CD4-positive, alpha-beta T cell (primary cell): ENCODE measurements around the gene MAU2. TPM values are rescaled to one million over a fixed set of nuclear protein-coding genes. Genes with fewer than 3 reads are reported as not detected.
A peak's percentile ranks its signal among the peaks of the same experiment; 100 is the strongest.
"Not testable (repeated sequence)": the region's sequence is repeated elsewhere in the genome, so short reads cannot be mapped to it uniquely, and the experiment has no call there.

Experiments used
- ATAC-seq: fragments of 200-7000 bp; cut with Tn5 transposase; one replicate; pipeline ENCODE4 v1.10.0; 2022; ENCODE audit warnings: mild to moderate bottlenecking; ENCODE audit not compliant: poor library complexity
- CTCF ChIA-PET: fragments of 350-600 bp; sonication (Branson Sonifier 250); formaldehyde crosslinking; loops from one replicate; lab custom pipeline; 2021; ENCODE audit warnings: antibody characterized with exemption, inconsistent platforms; lab: Charles Lee
- POLR2A ChIA-PET: fragments of 350-600 bp; sonication (Branson Sonifier 250); formaldehyde crosslinking; loops from one replicate; lab custom pipeline; 2021; ENCODE audit warnings: antibody characterized with exemption, inconsistent platforms; lab: Charles Lee
- DNase-seq, 14 experiments: peaks; one replicate each; pipeline ENCODE4 v3.0.0-alpha.2; 2013 to 2020; ENCODE audit warnings: mixed read lengths in 2 of 14
- H3K27ac ChIP-seq, 2 donors: one replicate each; pipeline versions ENCODE4 v1.5.1 to v1.7.0; 2013; ENCODE audit warnings: low read length in 2 of 2, low read depth in 1 of 2, mild to moderate bottlenecking in 1 of 2
- H3K27me3 ChIP-seq, 2 experiments: 1 replicate in 1 of 2; 2 replicates in 1 of 2; pipeline versions ENCODE4 v1.6.1 to v1.7.0; 2013; ENCODE audit warnings: low read length in 2 of 2, control low read depth in 1 of 2, mild to moderate bottlenecking in 1 of 2, moderate library complexity in 1 of 2; ENCODE audit not compliant: insufficient read depth in 2 of 2, control insufficient read depth in 1 of 2
- H3K36me3 ChIP-seq: one replicate; pipeline ENCODE4 v1.6.1; 2013; ENCODE audit warnings: low read length, control low read depth; ENCODE audit not compliant: insufficient read depth
- H3K4me1 ChIP-seq: one replicate; pipeline ENCODE4 v1.6.1; 2013; ENCODE audit warnings: low read length, control low read depth; ENCODE audit not compliant: insufficient read depth
- H3K4me3 ChIP-seq: one replicate; pipeline ENCODE4 v1.5.1; 2013; ENCODE audit warnings: mild to moderate bottlenecking, low read length, moderate library complexity
- H3K9me3 ChIP-seq, 2 experiments: 1 replicate in 1 of 2; 2 replicates in 1 of 2; pipeline versions ENCODE4 v1.6.1 to v1.7.0; 2013; ENCODE audit warnings: low read length in 2 of 2, mild to moderate bottlenecking in 2 of 2, control low read depth in 1 of 2, moderate library complexity in 1 of 2; ENCODE audit not compliant: control insufficient read depth in 1 of 2, insufficient read depth in 1 of 2
- H3K27ac Mint-ChIP-seq: one replicate; pipeline ENCODE4 v1.8.0; 2020; ENCODE audit warnings: mixed read lengths
- H3K27me3 Mint-ChIP-seq: one replicate; pipeline ENCODE4 v1.8.0; 2021; ENCODE audit warnings: mixed read lengths
- H3K36me3 Mint-ChIP-seq: one replicate; pipeline ENCODE4 v1.8.0; 2021; ENCODE audit warnings: low read depth, mixed read lengths
- H3K4me1 Mint-ChIP-seq: one replicate; pipeline ENCODE4 v1.8.0; 2021; ENCODE audit warnings: low read depth, mixed read lengths
- H3K4me3 Mint-ChIP-seq: one replicate; pipeline ENCODE4 v1.8.0; 2020; ENCODE audit warnings: mild to moderate bottlenecking, mixed read lengths
- H3K9me3 Mint-ChIP-seq: one replicate; pipeline ENCODE4 v1.8.0; 2020; ENCODE audit warnings: mixed read lengths
- intact Hi-C, 2 experiments: fragments of 100-400 bp; cut with DNase I in 1 of 2; cut with micrococcal nuclease in 1 of 2; formaldehyde crosslinking; loops; one replicate each; pipeline versions ENCODE4 v1.15.1 to v1.9.0; 2023 to 2025; cut with DNase I, micrococcal nuclease
- total RNA-seq, 174 experiments: library from RNA in 2 of 174; stranded (reverse) in 2 of 174; gene quantifications; one replicate each; pipeline ENCODE4 v1.2.3 and lab custom pipeline; 2021 to 2026
- TF ChIP-seq, protein P1 (sequence below): fragments of 200-600 bp; IDR thresholded peaks from one replicate; pipeline ENCODE4 v1.8.0; 2022; ENCODE audit warnings: antibody characterized with exemption, mild to moderate bottlenecking

Gene MAU2
- total RNA-seq, 2 experiments from 2014 or later, result 132 to 133 TPM

DNA sequence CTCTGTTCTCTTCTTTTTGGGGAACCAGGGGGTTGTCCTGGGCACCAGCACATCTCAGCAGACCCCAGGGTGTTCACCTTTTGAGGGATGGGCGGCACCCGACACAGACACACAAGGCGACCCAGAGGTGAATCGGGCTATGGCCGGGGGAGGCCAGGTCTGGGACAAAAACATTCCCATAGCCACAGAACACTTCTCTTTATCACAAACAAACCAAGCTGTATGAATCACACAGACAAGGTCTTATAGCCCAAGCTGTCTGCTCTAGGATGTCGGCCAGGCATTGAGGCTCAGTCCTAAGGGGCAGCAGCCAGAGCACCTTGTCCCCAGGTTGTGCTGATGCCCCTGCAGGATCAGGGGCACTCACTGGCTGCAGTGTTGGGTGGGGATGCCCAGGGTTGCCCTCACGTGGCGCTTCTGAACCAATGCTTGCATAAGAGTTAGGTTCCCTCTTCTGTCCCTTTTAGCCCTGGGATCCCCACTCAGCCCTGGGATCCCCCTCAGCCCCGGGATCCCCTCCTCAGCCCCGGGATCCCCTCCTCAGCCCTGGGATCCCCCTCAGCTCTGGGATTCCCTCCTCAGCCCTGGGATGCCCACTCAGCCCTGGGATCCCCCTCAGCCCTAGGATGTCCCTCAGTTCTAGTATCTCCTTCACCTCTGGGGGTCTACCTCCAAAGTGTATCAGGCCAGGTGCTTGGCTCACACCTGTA lies 26.9 kb downstream of the MAU2 start:
- ChIA-PET POLR2A (no interaction called here), CTCF (no interaction called here)
- intact Hi-C loops, result no loop called here
- Mint-ChIP-seq H3K27ac (no peak overlapping the region), H3K4me1 (no peaks in the 10 kb centered on the region), H3K9me3 (no peaks in the 10 kb centered on the region), H3K36me3 (peaks cover 70% of the 10 kb centered on the region), H3K4me3 (no peak overlapping the region), H3K27me3 (no peaks in the 10 kb centered on the region)
- Histone ChIP-seq H3K4me1 (no peaks in the 10 kb centered on the region), H3K36me3 (peaks cover 82% of the 10 kb centered on the region), H3K27ac (no peak overlapping the region), H3K9me3 (no peaks in the 10 kb centered on the region), H3K27me3 (no peaks in the 10 kb centered on the region), H3K4me3 (no peak overlapping the region)
- TF ChIP-seq, protein P1, sequence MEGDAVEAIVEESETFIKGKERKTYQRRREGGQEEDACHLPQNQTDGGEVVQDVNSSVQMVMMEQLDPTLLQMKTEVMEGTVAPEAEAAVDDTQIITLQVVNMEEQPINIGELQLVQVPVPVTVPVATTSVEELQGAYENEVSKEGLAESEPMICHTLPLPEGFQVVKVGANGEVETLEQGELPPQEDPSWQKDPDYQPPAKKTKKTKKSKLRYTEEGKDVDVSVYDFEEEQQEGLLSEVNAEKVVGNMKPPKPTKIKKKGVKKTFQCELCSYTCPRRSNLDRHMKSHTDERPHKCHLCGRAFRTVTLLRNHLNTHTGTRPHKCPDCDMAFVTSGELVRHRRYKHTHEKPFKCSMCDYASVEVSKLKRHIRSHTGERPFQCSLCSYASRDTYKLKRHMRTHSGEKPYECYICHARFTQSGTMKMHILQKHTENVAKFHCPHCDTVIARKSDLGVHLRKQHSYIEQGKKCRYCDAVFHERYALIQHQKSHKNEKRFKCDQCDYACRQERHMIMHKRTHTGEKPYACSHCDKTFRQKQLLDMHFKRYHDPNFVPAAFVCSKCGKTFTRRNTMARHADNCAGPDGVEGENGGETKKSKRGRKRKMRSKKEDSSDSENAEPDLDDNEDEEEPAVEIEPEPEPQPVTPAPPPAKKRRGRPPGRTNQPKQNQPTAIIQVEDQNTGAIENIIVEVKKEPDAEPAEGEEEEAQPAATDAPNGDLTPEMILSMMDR, result no peak
- DNase-seq (no peak), ATAC-seq (no peak)

DNA sequence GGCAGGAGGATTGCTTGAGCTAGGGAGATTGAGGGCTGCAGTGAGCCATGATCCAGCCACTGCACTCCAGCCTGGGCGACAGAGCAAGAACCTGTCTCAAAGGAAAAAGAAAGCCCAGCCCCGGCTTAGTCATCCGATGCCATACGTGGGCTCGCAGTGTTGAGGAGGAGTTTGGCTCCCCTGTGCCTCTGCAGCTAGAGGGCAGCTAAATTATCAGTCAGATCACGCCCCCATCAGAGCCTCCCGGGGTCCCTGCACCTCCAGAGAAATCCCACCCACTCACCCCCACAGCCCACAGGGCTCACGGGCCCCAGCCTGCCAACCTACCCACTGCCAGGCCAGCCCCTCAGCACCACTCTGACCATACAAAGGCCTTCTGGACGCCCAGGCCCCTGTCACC lies 27.6 kb downstream of the MAU2 start:
- Histone ChIP-seq H3K27ac (no peak overlapping the region), H3K36me3 (peaks cover 82% of the 10 kb centered on the region), H3K4me3 (no peak overlapping the region), H3K27me3 (no peaks in the 10 kb centered on the region), H3K9me3 (no peaks in the 10 kb centered on the region), H3K4me1 (no peaks in the 10 kb centered on the region)
- ATAC-seq, result no peak
- TF ChIP-seq, protein P1, result no peak
- DNase-seq, result no peak
- H3K4me3 Mint-ChIP-seq, result no peak overlapping the region
- ChIA-PET POLR2A (no interaction called here), CTCF (no interaction called here)
- no peaks in the 10 kb centered on the region for H3K9me3 Mint-ChIP-seq
- no peak overlapping the region for H3K27ac Mint-ChIP-seq
- no peaks in the 10 kb centered on the region for H3K27me3 Mint-ChIP-seq
- no peaks in the 10 kb centered on the region for H3K4me1 Mint-ChIP-seq
- intact Hi-C loops, result no loop called here
- H3K36me3 Mint-ChIP-seq, result peaks cover 69% of the 10 kb centered on the region

DNA sequence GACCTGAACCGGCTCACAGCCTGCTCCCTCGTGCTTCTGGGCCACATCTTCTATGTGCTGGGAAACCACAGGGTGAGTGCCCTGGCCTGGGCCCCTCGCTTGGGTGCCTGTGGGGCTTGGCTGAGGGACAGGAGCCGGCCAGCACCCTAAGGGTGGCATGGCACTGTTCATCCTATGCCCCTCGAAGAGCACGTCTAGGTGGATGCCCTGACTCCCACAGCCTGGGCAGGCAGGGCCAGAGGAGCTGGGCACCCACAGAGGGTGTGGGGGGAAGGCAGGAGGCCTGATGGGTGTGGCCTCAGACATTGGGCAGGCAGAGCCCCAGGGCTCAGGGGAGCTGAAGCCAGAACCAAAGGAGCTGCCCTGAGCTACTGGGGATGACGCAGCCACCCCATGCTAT lies 28.7 kb downstream of the MAU2 start:
- no peaks in the 10 kb centered on the region for H3K9me3 ChIP-seq
- Mint-ChIP-seq H3K9me3 (no peaks in the 10 kb centered on the region), H3K4me3 (no peak overlapping the region), H3K36me3 (peaks cover 71% of the 10 kb centered on the region), H3K27ac (no peak overlapping the region), H3K4me1 (no peaks in the 10 kb centered on the region), H3K27me3 (no peaks in the 10 kb centered on the region)
- ChIA-PET POLR2A (no interaction called here), CTCF (no interaction called here)
- H3K4me1 ChIP-seq, result no peaks in the 10 kb centered on the region
- H3K4me3 ChIP-seq, result no peak overlapping the region
- H3K27ac ChIP-seq, result no peak overlapping the region
- TF ChIP-seq, protein P1, result no peak
- H3K27me3 ChIP-seq, result no peaks in the 10 kb centered on the region
- intact Hi-C loops, result no loop called here
- peaks cover 84% of the 10 kb centered on the region for H3K36me3 ChIP-seq
- ATAC-seq (no peak), DNase-seq (peak in 1 of 14 experiments; percentile 17)

DNA sequence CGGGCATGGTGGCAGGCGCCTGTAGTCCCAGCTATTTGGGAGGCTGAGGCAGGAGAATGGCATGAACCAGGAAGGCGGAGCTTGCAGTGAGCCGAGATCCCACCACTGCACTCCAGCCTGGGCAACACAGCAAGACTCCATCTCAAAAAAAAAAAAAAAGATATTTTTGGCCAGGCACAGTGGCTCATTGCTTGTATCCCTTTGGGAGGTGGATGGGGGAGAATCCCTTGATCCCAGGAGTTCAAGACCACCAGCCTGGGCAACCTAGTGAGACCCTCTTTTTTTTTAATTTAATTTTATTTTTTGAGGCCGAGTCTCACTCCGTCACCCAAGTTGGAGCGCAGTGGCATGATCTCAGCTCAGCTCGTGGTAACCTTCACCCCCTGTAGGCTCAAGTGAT lies 30.1 kb downstream of the MAU2 start:
- intact Hi-C loops, DNase-seq, CTCF ChIA-PET, H3K27me3 ChIP-seq, H3K27me3 Mint-ChIP-seq, POLR2A ChIA-PET, H3K9me3 ChIP-seq, H3K4me1 Mint-ChIP-seq, H3K4me3 Mint-ChIP-seq, ATAC-seq, H3K4me1 ChIP-seq, H3K4me3 ChIP-seq, H3K9me3 Mint-ChIP-seq, H3K27ac ChIP-seq, H3K27ac Mint-ChIP-seq: not testable (repeated sequence)
- peaks cover 68% of the 10 kb centered on the region for H3K36me3 Mint-ChIP-seq
- H3K36me3 ChIP-seq, result peaks cover 84% of the 10 kb centered on the region
